ENCODE data around the gene RGMB. TPM values are rescaled to one million over a fixed set of nuclear protein-coding genes. Genes with fewer than 3 reads are reported as not detected.

Gene RGMB
- total RNA-seq, 1 donor from 2014 or later = 0.39 TPM

DNA sequence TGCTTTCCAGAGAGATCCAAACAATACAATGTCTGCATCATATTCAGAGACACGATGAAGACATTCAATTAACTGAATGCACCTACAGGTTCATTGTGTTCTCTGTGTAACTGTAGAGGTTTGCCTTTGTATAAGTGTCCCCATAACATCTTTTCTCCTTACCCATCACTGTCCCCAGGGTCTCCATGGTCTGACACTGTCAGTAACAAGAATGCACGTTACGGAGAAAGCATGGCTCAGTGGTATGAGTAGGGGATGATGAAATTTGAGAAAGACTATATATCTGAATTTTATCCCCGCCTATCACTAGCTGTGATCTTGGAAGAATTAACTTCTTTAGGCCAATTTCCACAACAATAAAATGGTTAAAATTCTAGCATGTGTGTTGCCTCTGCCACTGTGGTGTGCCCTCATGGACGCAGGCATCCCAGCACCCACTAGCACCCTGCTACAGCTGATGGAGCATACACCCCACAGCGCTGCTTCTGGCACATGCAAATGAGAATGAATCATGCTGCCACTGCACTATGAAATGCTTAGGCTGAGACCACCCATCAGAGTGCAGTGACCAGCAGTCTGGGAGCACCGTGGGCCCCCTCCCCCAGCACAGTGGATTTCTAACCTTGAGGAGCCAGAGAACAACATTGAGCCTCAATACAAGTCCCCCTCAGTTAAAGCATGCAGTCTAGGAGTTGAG is 54.3 kb downstream of the RGMB start:
- no peak overlapping the region for H3K4me3 Mint-ChIP-seq
- H3K4me1 Mint-ChIP-seq (ENCODE audit: low read depth) = no peaks in the 10 kb centered on the region
- no peak overlapping the region for H3K27ac Mint-ChIP-seq
- H3K27me3 Mint-ChIP-seq (ENCODE audit: insufficient read depth) = peaks cover 2% of the 10 kb centered on the region
- H3K9me3 Mint-ChIP-seq = no peaks in the 10 kb centered on the region
- intact Hi-C loops (cut with micrococcal nuclease) = no loop called here
- no peaks in the 10 kb centered on the region for H3K36me3 Mint-ChIP-seq (ENCODE audit: low read depth)
- no peak for DNase-seq (ENCODE audit: low spot score)

GRCh38 chr5:98836175-98836574 is 62.7 kb downstream of the RGMB start:
- no peak overlapping the region for H3K27ac Mint-ChIP-seq
- H3K36me3 Mint-ChIP-seq (ENCODE audit: low read depth) = no peaks in the 10 kb centered on the region
- H3K9me3 Mint-ChIP-seq = no peaks in the 10 kb centered on the region
- intact Hi-C loops (cut with micrococcal nuclease) = no loop called here
- no peaks in the 10 kb centered on the region for H3K4me1 Mint-ChIP-seq (ENCODE audit: low read depth)
- H3K27me3 Mint-ChIP-seq (ENCODE audit: insufficient read depth) = no peaks in the 10 kb centered on the region
- no peak overlapping the region for H3K4me3 Mint-ChIP-seq
- DNase-seq (ENCODE audit: low spot score) = no peak

DNA sequence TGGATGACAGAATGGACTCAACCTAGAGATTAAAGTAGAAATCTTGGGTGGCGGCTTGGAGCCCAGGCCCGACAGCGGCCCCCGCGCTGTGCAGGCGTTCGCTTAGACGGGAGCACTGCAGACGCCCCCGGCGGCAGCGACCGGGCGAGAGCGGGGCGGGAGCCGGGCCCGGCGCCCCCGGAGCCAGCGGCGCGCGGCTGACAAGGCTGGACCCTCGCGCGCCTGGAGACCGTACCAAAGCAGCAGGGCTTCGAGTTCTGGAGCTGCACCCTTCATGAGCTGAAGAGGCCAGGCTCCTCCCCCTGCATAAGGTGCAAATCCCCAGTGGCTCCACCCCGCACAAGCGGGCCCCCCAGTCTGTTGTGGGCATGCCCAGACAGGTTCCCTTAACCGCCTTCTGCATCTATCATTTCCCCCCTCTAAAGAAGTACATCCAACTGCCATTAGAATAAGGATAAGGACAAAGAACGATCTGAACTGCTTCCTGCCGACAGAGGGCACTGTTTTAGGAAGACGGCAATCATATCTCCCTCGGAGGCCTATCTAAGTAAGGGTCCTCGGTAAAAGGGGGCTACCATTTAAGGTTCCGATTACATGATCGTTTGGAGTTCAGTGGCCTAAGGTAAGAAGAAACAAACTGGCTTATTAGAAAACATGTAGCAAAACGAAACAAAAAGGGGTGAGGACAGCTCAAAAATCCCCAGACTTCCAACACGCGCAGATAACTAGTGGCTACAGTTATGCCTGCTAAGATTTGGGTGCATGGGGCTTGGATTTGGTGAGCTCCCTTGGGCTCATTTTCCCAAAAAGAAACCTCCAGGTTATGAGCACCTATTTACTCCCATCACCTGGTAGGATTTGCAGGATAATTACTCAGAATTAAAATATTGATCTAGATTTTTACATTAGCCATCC is 66.3 kb downstream of the RGMB start:
- no peaks in the 10 kb centered on the region for H3K4me1 Mint-ChIP-seq (ENCODE audit: low read depth)
- no peak overlapping the region for H3K4me3 Mint-ChIP-seq
- H3K27ac Mint-ChIP-seq = no peak overlapping the region
- peaks cover 8% of the 10 kb centered on the region for H3K9me3 Mint-ChIP-seq
- no peaks in the 10 kb centered on the region for H3K27me3 Mint-ChIP-seq (ENCODE audit: insufficient read depth)
- intact Hi-C loops (cut with micrococcal nuclease) = no loop called here
- no peak for DNase-seq (ENCODE audit: low spot score)
- H3K36me3 Mint-ChIP-seq (ENCODE audit: low read depth) = no peaks in the 10 kb centered on the region

- no peaks in the 10 kb centered on the region for H3K27me3 Mint-ChIP-seq (ENCODE audit: insufficient read depth)
- no peak overlapping the region for H3K27ac Mint-ChIP-seq
- DNase-seq (ENCODE audit: low spot score) = no peak
- no peaks in the 10 kb centered on the region for H3K36me3 Mint-ChIP-seq (ENCODE audit: low read depth)
- intact Hi-C loops (cut with micrococcal nuclease) = no loop called here
- no peaks in the 10 kb centered on the region for H3K4me1 Mint-ChIP-seq (ENCODE audit: low read depth)
- H3K9me3 Mint-ChIP-seq = peaks cover 8% of the 10 kb centered on the region
- no peak overlapping the region for H3K4me3 Mint-ChIP-seq
Observed at GRCh38 chr5:98840946-98841345, 67.5 kb downstream of the RGMB start.

DNA sequence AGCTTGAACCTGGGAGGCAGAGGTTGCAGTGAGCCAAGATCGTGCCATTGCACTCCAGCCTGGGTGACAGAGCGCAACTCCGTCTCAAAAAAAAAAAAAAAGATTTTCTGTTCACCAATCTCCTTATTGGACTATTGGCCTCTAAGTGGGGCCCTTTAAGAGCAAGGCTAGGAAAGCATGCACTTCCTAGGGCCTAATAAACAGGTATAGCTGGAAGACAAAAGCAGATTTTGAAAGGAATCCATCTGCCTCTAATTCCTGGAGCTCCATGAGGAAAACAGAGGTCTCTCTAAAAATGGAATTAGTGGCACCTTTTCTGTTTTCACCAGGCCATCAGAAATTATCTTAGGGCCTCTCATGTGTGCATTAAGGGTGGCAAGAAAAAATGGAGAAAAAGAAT is 70.0 kb downstream of the RGMB start:
- no peak for DNase-seq (ENCODE audit: low spot score)
- Mint-ChIP-seq H3K4me3 (no peak overlapping the region), H3K27ac (no peak overlapping the region), H3K9me3 (peaks cover 8% of the 10 kb centered on the region), H3K4me1 (ENCODE audit: low read depth) (no peaks in the 10 kb centered on the region), H3K27me3 (ENCODE audit: insufficient read depth) (no peaks in the 10 kb centered on the region), H3K36me3 (ENCODE audit: low read depth) (no peaks in the 10 kb centered on the region)
- intact Hi-C loops (cut with micrococcal nuclease) = no loop called here

DNA sequence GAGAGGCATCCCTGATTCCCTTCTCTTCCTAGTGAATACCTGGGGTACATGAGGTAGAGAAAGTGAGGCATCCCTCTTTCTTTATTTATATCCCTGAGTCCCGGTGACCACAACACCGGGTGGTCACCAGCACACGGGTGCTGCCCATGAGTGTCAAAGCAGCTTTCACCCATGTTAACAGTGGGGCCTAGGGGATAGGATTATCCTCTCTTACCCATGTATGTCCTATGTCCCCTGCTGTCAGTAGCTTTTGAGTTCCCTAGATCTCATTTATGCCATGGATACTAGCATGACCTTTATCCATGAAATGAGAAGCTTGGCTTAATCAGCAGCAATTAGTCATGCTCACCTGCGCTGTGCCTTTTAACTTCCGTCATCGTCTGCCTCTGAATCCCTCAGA is 71.4 kb downstream of the RGMB start:
- no peaks in the 10 kb centered on the region for H3K27me3 Mint-ChIP-seq (ENCODE audit: insufficient read depth)
- H3K4me1 Mint-ChIP-seq (ENCODE audit: low read depth) = no peaks in the 10 kb centered on the region
- no peak overlapping the region for H3K4me3 Mint-ChIP-seq
- no peaks in the 10 kb centered on the region for H3K36me3 Mint-ChIP-seq (ENCODE audit: low read depth)
- intact Hi-C loops (cut with micrococcal nuclease) = no loop called here
- H3K27ac Mint-ChIP-seq = no peak overlapping the region
- DNase-seq (ENCODE audit: low spot score) = no peak
- peaks cover 8% of the 10 kb centered on the region for H3K9me3 Mint-ChIP-seq

GRCh38 chr5:98845878-98846277 is 72.4 kb downstream of the RGMB start:
- Mint-ChIP-seq H3K4me1 (ENCODE audit: low read depth) (no peaks in the 10 kb centered on the region), H3K9me3 (peaks cover 8% of the 10 kb centered on the region), H3K27ac (no peak overlapping the region), H3K36me3 (ENCODE audit: low read depth) (no peaks in the 10 kb centered on the region), H3K4me3 (no peak overlapping the region), H3K27me3 (ENCODE audit: insufficient read depth) (no peaks in the 10 kb centered on the region)
- intact Hi-C loops (cut with micrococcal nuclease) = no loop called here
- no peak for DNase-seq (ENCODE audit: low spot score)

Other genes starting within 250 kb of the RGMB start
- 83.0 and 83.3 TPM in 2 replicates for gene CHD1, start 155.3 kb downstream of the RGMB start, total RNA-seq